NCI-H345 (cell line): ENCODE results near the gene ERMARD.

Experiments
- DNase-seq: peaks from one replicate; lab custom pipeline; 2025; lab: John Stamatoyannopoulos, UW

ERMARD gene

GRCh38 chr6:169825558-169826225 is 74.3 kb downstream of the ERMARD start:
- no peak for DNase-seq

GRCh38 chr6:169826697-169827096 is 75.3 kb downstream of the ERMARD start:
- no peak for DNase-seq

- DNase-seq: no peak
These were observed 75.9 kb downstream of the ERMARD start for GRCh38 chr6:169827290-169827717.

DNA sequence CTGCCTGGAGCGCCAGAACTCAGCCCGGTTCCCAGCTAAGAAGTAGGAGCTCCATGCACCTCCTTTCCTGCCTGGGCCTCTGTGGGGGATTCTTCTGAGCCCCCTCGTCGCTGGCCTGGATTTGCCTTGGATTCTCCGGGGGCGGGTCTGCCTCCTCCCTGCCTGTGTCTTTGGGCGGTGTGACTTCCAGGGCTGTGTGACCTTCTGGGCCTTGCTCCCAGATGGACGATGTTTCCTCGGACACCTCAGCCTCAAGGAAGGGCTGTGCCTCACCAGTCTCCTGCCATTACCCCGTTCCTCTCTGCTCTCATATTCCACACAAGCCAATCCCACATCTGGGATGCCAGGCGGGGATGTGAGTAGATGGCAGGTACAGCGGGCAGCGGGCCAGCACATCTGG is 76.8 kb downstream of the ERMARD start:
- DNase-seq: no peak

DNA sequence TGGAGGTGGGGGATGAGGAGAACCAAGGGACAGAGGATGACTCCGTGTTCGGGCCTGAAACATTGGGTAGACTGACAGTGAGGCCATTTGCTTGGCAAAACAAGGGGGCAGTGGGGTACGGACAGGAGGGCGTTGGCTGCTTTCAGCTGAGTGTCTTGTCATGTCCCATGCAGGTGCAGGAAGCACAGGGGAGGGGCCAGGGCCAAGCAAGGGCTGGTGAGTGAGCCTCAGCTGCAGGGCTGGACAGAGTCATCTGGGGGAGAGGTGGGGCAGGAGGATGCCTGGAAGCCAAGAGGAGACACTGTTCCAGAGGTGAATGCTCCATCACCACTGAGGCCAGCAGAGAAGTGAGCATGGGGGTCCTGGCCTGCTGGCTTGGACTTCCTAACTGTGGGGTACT is 78.4 kb downstream of the ERMARD start:
- DNase-seq: no peak

GRCh38 chr6:169830876-169831275 is 79.5 kb downstream of the ERMARD start:
- DNase-seq: no peak
